DND-41 (cell line): ENCODE measurements around the gene TMEM198.

ENCODE experiments used
- CTCF ChIP-seq: IDR thresholded peaks from 2 replicates; pipeline ENCODE4 v1.5.1; 2012; ENCODE audit warnings: borderline replicate concordance, low read length, moderate library complexity, mild to moderate bottlenecking; ENCODE audit not compliant: poor library complexity, severe bottlenecking; ENCODE audit errors: extremely low read depth
- EZH2 ChIP-seq: IDR thresholded peaks from 3 replicates; pipeline ENCODE4 v1.6.1; 2012; ENCODE audit warnings: borderline replicate concordance, low read depth, mild to moderate bottlenecking, moderate library complexity, low read length, inconsistent platforms; ENCODE audit not compliant: severe bottlenecking

GRCh38 chr2:219507581-219508443, 36.0 kb upstream of the TMEM198 start:
- TF ChIP-seq CTCF, result no peak
- TF ChIP-seq EZH2, result no peak
